ENCODE data around the gene ZMYND15. TPM values are rescaled to one million over a fixed set of nuclear protein-coding genes. Genes with fewer than 3 reads are reported as not detected.

Gene ZMYND15
- polyA plus RNA-seq, 1 donor from 2014 or later: not detected

- TF ChIP-seq EZH2 (IDR thresholded peaks at IDR 0.05; ENCODE audit: borderline replicate concordance, insufficient read depth, low read length, poor library complexity, severe bottlenecking): no peak
- TF ChIP-seq RAD21 (conservative IDR thresholded peaks at IDR 0.05): no peak
- TF ChIP-seq MXI1 (conservative IDR thresholded peaks at IDR 0.05; ENCODE audit: poor library complexity, severe bottlenecking): no peak
- no peaks in the 10 kb centered on the region for H3K9me2 ChIP-seq (ENCODE audit: insufficient read depth, low read length)
- no peak overlapping the region for H3K4me3 ChIP-seq (ENCODE audit: low read length)
Measured at GRCh38 chr17:4772235-4772613, 32.6 kb downstream of the ZMYND15 start.

GRCh38 chr17:4777969-4778760 lies 38.5 kb downstream of the ZMYND15 start:
- no peaks in the 10 kb centered on the region for H3K27me3 ChIP-seq (ENCODE audit: insufficient read depth, low read depth, low read length)
- no peak overlapping the region for H3K4me3 ChIP-seq (ENCODE audit: low read length)
- no peaks in the 10 kb centered on the region for H3K9me2 ChIP-seq (ENCODE audit: insufficient read depth, low read length)
- H3K9me3 ChIP-seq (ENCODE audit: low read length): no peaks in the 10 kb centered on the region
- no peaks in the 10 kb centered on the region for H4K20me1 ChIP-seq (ENCODE audit: insufficient read depth)
- H3K27ac ChIP-seq (ENCODE audit: low read length): no peak overlapping the region
- H3K36me3 ChIP-seq (ENCODE audit: insufficient read depth, low read length): no peaks in the 10 kb centered on the region
- no peak overlapping the region for H2AFZ ChIP-seq (ENCODE audit: low read depth, low read length)
- H3F3A ChIP-seq (ENCODE audit: insufficient read depth, low read length, poor library complexity, severe bottlenecking): no peaks in the 10 kb centered on the region
- no peak for TF ChIP-seq CTCF (IDR thresholded peaks at IDR 0.05; ENCODE audit: poor library complexity, severe bottlenecking)
- no peak for TF ChIP-seq RAD21 (conservative IDR thresholded peaks at IDR 0.05)
- no peak for TF ChIP-seq REST (IDR thresholded peaks at IDR 0.05; ENCODE audit: borderline replicate concordance)
- no peak for TF ChIP-seq SMC3 (conservative IDR thresholded peaks at IDR 0.05; ENCODE audit: poor library complexity)
- no peak for TF ChIP-seq POLR2AphosphoS5 (IDR thresholded peaks at IDR 0.05)
- H3K9ac ChIP-seq (ENCODE audit: low read length): no peak overlapping the region
- H3K79me2 ChIP-seq (replicated peaks; ENCODE audit: insufficient read depth, low read length): no peaks in the 10 kb centered on the region
- no peak overlapping the region for H3K4me2 ChIP-seq (ENCODE audit: low read length)

More at GRCh38 chr17:4772235-4772613, 32.6 kb downstream of the ZMYND15 start:
- no peaks in the 10 kb centered on the region for H3K36me3 ChIP-seq (ENCODE audit: insufficient read depth, low read length)
- no peaks in the 10 kb centered on the region for H3K9me3 ChIP-seq (ENCODE audit: low read length)
- H3K9ac ChIP-seq (ENCODE audit: low read length): no peak overlapping the region
- no peaks in the 10 kb centered on the region for H3K79me2 ChIP-seq (replicated peaks; ENCODE audit: insufficient read depth, low read length)
- no peaks in the 10 kb centered on the region for H3F3A ChIP-seq (ENCODE audit: insufficient read depth, low read length, poor library complexity, severe bottlenecking)
- no peak overlapping the region for H3K27ac ChIP-seq (ENCODE audit: low read length)
- no peaks in the 10 kb centered on the region for H3K27me3 ChIP-seq (ENCODE audit: insufficient read depth, low read depth, low read length)
- H2AFZ ChIP-seq (ENCODE audit: low read depth, low read length): no peak overlapping the region
- H4K20me1 ChIP-seq (ENCODE audit: insufficient read depth): no peaks in the 10 kb centered on the region
- H3K4me2 ChIP-seq (ENCODE audit: low read length): no peak overlapping the region
